Stimulated activated CD4-positive, alpha-beta T cell treated with anti-CD3 and anti-CD28 coated beads, Interleukin-4, amount 100 ng/mL, for 4 hours (primary cell): ENCODE results near the gene IRX2.

Experiments
- DNase-seq, 2 experiments: peaks; one replicate each; pipeline ENCODE4 v3.0.0-alpha.2; 2020

The IRX2 gene

GRCh38 chr5:2740051-2740875, 11.2 kb downstream of the IRX2 start:
- no peak for DNase-seq

- no peak for DNase-seq
Measured at GRCh38 chr5:2739360-2740050, 12.0 kb downstream of the IRX2 start.

GRCh38 chr5:2738700-2739359, 12.6 kb downstream of the IRX2 start:
- DNase-seq = no peak

- DNase-seq = no peak
Measured at GRCh38 chr5:2738156-2738699, 13.2 kb downstream of the IRX2 start.

- no peak for DNase-seq
Measured at GRCh38 chr5:2737273-2738155, 14.0 kb downstream of the IRX2 start.

GRCh38 chr5:2736872-2737271, 14.6 kb downstream of the IRX2 start:
- DNase-seq = no peak

GRCh38 chr5:2735996-2736395, 15.5 kb downstream of the IRX2 start:
- DNase-seq = no peak

- no peak for DNase-seq
Measured at GRCh38 chr5:2732850-2733249, 18.6 kb downstream of the IRX2 start.

GRCh38 chr5:2732004-2732403, 19.5 kb downstream of the IRX2 start:
- DNase-seq = no peak

GRCh38 chr5:2729189-2729588, 22.3 kb downstream of the IRX2 start:
- no peak for DNase-seq

GRCh38 chr5:2727550-2727949, 23.9 kb downstream of the IRX2 start:
- no peak for DNase-seq

GRCh38 chr5:2725980-2726765, 25.3 kb downstream of the IRX2 start:
- DNase-seq = no peak

GRCh38 chr5:2724831-2725230, 26.6 kb downstream of the IRX2 start:
- DNase-seq = no peak

GRCh38 chr5:2724031-2724581, 27.4 kb downstream of the IRX2 start:
- no peak for DNase-seq

GRCh38 chr5:2722901-2723300, 28.6 kb downstream of the IRX2 start:
- no peak for DNase-seq

GRCh38 chr5:2721385-2722138, 29.9 kb downstream of the IRX2 start:
- no peak for DNase-seq

- DNase-seq = no peak
Measured at GRCh38 chr5:2719332-2719731, 32.1 kb downstream of the IRX2 start.

- no peak for DNase-seq
Measured at GRCh38 chr5:2718115-2718514, 33.4 kb downstream of the IRX2 start.

GRCh38 chr5:2715856-2716255, 35.6 kb downstream of the IRX2 start:
- DNase-seq = no peak

- no peak for DNase-seq
Measured at GRCh38 chr5:2714805-2715204, 36.7 kb downstream of the IRX2 start.

GRCh38 chr5:2714026-2714425, 37.5 kb downstream of the IRX2 start:
- DNase-seq = no peak
